Measurements from ENCODE around the gene FBXL15. TPM values are rescaled to one million over a fixed set of nuclear protein-coding genes. Genes with fewer than 3 reads are reported as not detected.

The FBXL15 gene
- total RNA-seq, 4 donors from 2014 or later = 13.4 to 34.0 (median 27.2) TPM

DNA sequence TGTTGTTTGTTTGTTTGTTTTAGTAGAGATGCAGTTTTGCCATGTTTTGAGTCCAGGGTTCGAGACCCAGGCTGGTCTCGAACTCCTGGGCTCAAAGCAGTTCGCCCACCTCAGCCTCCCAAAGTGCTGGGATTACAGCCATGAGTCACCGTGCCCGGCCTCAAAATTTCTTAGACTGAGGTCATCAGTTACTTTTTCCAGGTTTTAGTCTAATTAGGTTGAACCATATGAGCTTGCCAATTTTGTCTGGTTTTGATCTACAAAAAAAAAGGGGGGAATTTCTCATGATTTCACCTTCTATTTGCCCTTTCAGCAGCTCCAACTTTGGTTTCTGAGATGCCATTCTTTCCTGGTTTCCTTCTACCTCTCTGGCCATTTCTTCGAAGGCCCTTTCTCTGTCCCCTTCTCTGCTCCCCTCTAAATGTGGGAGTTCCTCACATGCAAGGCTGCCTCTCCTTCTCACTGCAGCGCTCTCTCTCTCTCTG is 6.2 kb downstream of the FBXL15 start:
- intact Hi-C loops (cut with DNase I) = loop anchor here (10.0 kb wide), 1 partner anchor 158 kb away; no protein-coding TSS in a partner anchor
- Histone ChIP-seq H3K9me3 (no peaks in the 10 kb centered on the region), H3K36me3 (peaks cover 0 to 6% of the 10 kb centered on the region in 2 donors), H3K27me3 (no peaks in the 10 kb centered on the region), H3K4me1 (peaks cover 20 to 26% of the 10 kb centered on the region in 2 donors), H3K4me3 (replicated peaks in 1 of 3) (no peak overlapping the region), H3K27ac (no peak overlapping the region)
- 89 to 93% methylated on average over 7 of the region's 7 CpGs for WGBS, 2 donors
- no peak for DNase-seq
- no peak for TF ChIP-seq POLR2A (IDR thresholded peaks at IDR 0.05)
- TF ChIP-seq, protein P1, sequence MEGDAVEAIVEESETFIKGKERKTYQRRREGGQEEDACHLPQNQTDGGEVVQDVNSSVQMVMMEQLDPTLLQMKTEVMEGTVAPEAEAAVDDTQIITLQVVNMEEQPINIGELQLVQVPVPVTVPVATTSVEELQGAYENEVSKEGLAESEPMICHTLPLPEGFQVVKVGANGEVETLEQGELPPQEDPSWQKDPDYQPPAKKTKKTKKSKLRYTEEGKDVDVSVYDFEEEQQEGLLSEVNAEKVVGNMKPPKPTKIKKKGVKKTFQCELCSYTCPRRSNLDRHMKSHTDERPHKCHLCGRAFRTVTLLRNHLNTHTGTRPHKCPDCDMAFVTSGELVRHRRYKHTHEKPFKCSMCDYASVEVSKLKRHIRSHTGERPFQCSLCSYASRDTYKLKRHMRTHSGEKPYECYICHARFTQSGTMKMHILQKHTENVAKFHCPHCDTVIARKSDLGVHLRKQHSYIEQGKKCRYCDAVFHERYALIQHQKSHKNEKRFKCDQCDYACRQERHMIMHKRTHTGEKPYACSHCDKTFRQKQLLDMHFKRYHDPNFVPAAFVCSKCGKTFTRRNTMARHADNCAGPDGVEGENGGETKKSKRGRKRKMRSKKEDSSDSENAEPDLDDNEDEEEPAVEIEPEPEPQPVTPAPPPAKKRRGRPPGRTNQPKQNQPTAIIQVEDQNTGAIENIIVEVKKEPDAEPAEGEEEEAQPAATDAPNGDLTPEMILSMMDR (IDR thresholded peaks at IDR 0.05) = no peak

DNA sequence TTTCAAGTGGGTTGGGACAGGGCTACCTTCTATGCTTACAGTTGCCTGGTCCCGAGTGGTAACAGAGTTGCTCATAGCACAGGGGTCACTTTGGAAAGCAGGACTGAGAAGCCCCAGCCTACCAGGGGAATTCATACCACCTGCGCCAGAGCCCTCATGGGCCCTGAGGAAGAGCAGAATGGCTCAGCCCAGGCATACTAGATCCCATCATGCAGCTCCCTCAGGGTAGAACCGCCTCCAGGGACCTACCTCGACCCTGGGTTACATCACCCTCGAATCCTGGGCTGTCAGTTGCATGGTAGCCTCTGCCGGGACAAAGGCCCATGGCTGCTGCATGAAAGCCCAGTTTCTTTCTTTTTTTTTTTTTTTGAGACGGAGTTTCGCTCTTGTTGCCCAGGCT is 8.8 kb downstream of the FBXL15 start:
- peaks cover 7 to 14% of the 10 kb centered on the region in 2 donors for H3K4me1 ChIP-seq
- no peaks in the 10 kb centered on the region for H3K36me3 ChIP-seq
- H3K27me3 ChIP-seq = no peaks in the 10 kb centered on the region
- WGBS, 2 donors = 86 to 90% methylated on average over 7 to 8 of the region's 8 CpGs
- no peak overlapping the region for H3K4me3 ChIP-seq (replicated peaks in 1 of 3)
- TF ChIP-seq POLR2A (IDR thresholded peaks at IDR 0.05) = no peak
- TF ChIP-seq, protein P1 (IDR thresholded peaks at IDR 0.05) = no peak
- H3K27ac ChIP-seq = no peak overlapping the region
- intact Hi-C loops (cut with DNase I) = loop anchor here (10.0 kb wide), 1 partner anchor 155 kb away; no protein-coding TSS in a partner anchor
- no peaks in the 10 kb centered on the region for H3K9me3 ChIP-seq
- no peak for DNase-seq

DNA sequence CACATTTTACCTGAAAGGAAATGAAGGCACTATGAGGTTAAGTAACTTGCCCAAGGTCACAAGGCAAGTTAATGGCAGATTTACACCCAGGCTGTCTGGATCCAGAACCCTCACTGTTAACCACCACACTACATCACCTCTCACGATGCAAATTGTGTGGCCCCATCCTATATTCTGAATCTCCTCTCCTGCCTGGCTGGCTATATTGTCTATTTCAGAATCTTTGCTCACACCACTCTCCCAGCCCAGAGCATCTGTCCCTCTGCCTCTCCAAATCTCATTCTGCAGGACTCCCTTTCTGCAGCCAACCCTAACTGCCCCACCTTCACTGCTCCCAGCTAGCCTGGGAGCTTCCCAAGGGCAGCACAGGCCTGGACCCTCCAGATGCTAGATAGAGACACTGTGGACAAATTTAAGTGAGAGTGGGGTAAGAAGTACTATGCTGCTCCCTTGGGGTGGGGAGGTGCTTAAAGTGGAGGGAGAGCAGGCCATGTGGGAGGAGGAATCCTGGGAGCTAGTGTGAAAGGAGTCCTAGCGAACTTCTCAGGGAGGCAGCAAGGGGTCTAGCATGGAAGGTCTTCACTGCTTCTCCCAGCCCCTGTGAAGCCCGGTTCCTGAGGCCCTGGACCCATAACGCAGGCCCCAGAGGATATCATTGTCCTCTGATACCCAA is 11.0 kb downstream of the FBXL15 start:
- Histone ChIP-seq H3K4me3 (replicated peaks in 1 of 3) (peak overlapping the region; percentile 75 to 97 (median 90)), H3K27ac (peak overlapping the region in 2 of 3 donors; percentile 74 to 79), H3K27me3 (no peaks in the 10 kb centered on the region), H3K9me3 (no peaks in the 10 kb centered on the region), H3K36me3 (no peaks in the 10 kb centered on the region), H3K4me1 (peaks cover 7 to 15% of the 10 kb centered on the region in 2 donors)
- DNase-seq = no peak
- intact Hi-C loops (cut with DNase I) = no loop called here
- WGBS, 2 donors = 21 to 24% methylated on average over 4 of the region's 4 CpGs
- no peak for TF ChIP-seq POLR2A (IDR thresholded peaks at IDR 0.05)
- TF ChIP-seq, protein P1 (IDR thresholded peaks at IDR 0.05) = no peak

DNA sequence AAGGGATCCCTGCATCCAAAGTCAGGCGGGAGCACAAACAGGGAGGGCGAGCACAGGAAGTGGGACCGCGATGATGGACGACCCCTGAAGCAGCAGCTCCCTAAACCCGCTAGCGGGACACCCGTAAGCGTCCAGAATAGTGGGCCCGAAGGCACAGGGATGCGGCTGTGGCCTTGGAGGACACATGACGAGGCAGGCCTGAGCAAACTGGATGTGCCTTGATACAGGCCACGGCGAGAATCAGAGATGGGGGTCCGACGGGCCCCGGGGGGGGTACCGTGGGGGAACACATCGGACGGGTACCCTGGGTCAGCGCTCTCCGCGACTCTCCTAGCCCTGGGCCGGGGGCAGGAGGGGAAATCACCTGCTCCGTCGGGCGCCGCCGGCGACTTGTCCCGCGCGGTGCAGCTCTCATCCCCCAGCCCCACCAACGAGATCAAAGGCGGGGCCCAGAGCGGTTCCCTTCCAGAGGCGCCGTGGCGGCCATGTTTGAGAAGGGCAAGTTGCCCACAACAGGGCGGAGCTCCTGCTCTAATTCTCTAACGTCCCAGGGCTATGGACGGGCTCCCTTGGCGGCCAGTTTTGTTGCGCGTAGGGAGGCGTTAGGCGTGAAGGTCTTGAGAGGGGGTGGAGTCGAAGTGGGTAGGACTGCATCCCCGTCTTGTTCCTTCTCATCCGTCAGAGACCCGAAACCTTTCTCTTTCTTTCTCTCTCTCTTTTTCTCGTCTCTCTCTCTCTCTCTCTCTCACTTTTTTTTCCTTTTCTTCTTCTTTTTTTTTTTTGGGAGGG is 11.7 kb downstream of the FBXL15 start, which contains the start of gene CUEDC2:
TSS of gene CUEDC2 (minus strand) at position 413 of the 789 bp plus-strand sequence. CDS start 7,386 bp downstream, outside the sequence.
- peaks cover 7 to 15% of the 10 kb centered on the region in 2 donors for H3K4me1 ChIP-seq
- no peaks in the 10 kb centered on the region for H3K36me3 ChIP-seq
- H3K9me3 ChIP-seq = no peaks in the 10 kb centered on the region
- WGBS, 2 donors = 0 to 1% methylated on average over 15 to 27 of the region's 52 CpGs
- TF ChIP-seq, protein P1 (IDR thresholded peaks at IDR 0.05) = no peak
- peak in 1 of 2 donors; percentile 45 for TF ChIP-seq POLR2A (IDR thresholded peaks at IDR 0.05)
- H3K27me3 ChIP-seq = no peaks in the 10 kb centered on the region
- DNase-seq = peak; percentile 96 to 97
- H3K4me3 ChIP-seq (replicated peaks in 1 of 3) = peak within 1 kb of the TSS; percentile 75 to 97 (median 90)
- intact Hi-C loops (cut with DNase I) = no loop called here
- peak within 1 kb of the TSS; percentile 51 to 79 (median 74) for H3K27ac ChIP-seq

All from thyroid gland (tissue), 4 donors.